A549 treated with Hydrocortisone at 1 μM for 4 hours (cell line): ENCODE results near the gene LMAN1L. TPM values are rescaled to one million over a fixed set of nuclear protein-coding genes. Genes with fewer than 3 reads are reported as not detected.

Experiments used
- total RNA-seq: library from RNA; stranded (reverse); fragments of 200-300 nt; extraction: Qiagen RNA extraction; gene quantifications from 5 replicates; pipeline ENCODE4 v1.2.3, GENCODE V29; 2022

Gene LMAN1L
- 0.09 to 0.15 TPM in 2 of 5 replicates, not detected in the others for total RNA-seq

GRCh38 chr15:74812533-74812932, at the start of gene LMAN1L:
LMAN1L (plus strand) TSS chr15:74812835; CDS start chr15:74812855, 20 bp downstream.

GRCh38 chr15:74781431-74782258, 31.0 kb upstream of the LMAN1L start, which contains the start of gene CSK:
CSK (plus strand) TSS chr15:74782080; CDS start chr15:74798298, 16,218 bp downstream.

GRCh38 chr15:74826364-74826819, 13.8 kb downstream of the LMAN1L start, which contains the start of gene CPLX3:
CPLX3 (plus strand) TSS chr15:74826627; CDS start chr15:74826704, 77 bp downstream.

GRCh38 chr15:74842581-74843444, 30.2 kb downstream of the LMAN1L start, which contains the start of gene ULK3:
ULK3 (minus strand) TSS chr15:74843156; CDS start chr15:74843105, 51 bp downstream.

GRCh38 chr15:74873036-74873755, 60.6 kb downstream of the LMAN1L start, which contains the start of gene SCAMP2:
SCAMP2 (minus strand) TSS chr15:74873365; CDS start chr15:74873255, 110 bp downstream.

Other genes with a start within 250 kb of the LMAN1L start
- gene CLK3, start 197.0 kb upstream of the LMAN1L start, total RNA-seq, result 32.0 to 46.3 TPM (median 32.8 TPM) in 5 replicates
- gene EDC3, start 116.8 kb upstream of the LMAN1L start, total RNA-seq, result 18.7 to 26.6 TPM (median 20.9 TPM) in 5 replicates
- gene CYP1A1, start 87.3 kb upstream of the LMAN1L start, total RNA-seq, result 1.4 to 2.5 TPM (median 1.8 TPM) in 5 replicates
- not detected in 5 replicates for gene CYP1A2, start 64.0 kb upstream of the LMAN1L start, total RNA-seq
- gene CSK, start 30.8 kb upstream of the LMAN1L start, total RNA-seq, result 59.4 to 74.2 TPM (median 63.1 TPM) in 5 replicates
- gene CPLX3, start 13.8 kb downstream of the LMAN1L start, total RNA-seq, result 0.05 to 0.06 TPM in 2 of 5 replicates, not detected in the others
- 31.5 to 35.9 TPM (median 33.9 TPM) in 5 replicates for gene ULK3, start 30.3 kb downstream of the LMAN1L start, total RNA-seq
- gene SCAMP2, start 60.5 kb downstream of the LMAN1L start, total RNA-seq, result 62.6 to 67.1 TPM (median 64.1 TPM) in 5 replicates
- gene MPI, start 77.2 kb downstream of the LMAN1L start, total RNA-seq, result 27.3 to 43.1 TPM (median 29.9 TPM) in 5 replicates
- gene FAM219B, start 94.0 kb downstream of the LMAN1L start, total RNA-seq, result 31.2 to 40.6 TPM (median 35.3 TPM) in 5 replicates
- 375 to 627 TPM (median 557 TPM) in 5 replicates for gene COX5A, start 125.2 kb downstream of the LMAN1L start, total RNA-seq
- 19.2 to 26.0 TPM (median 25.6 TPM) in 5 replicates for gene RPP25, start 143.9 kb downstream of the LMAN1L start, total RNA-seq
- 11.4 to 14.0 TPM (median 13.1 TPM) in 5 replicates for gene SCAMP5, start 182.7 kb downstream of the LMAN1L start, total RNA-seq
- gene PPCDC, start 210.8 kb downstream of the LMAN1L start, total RNA-seq, result 13.6 to 22.6 TPM (median 17.3 TPM) in 5 replicates